Right cardiac atrium (tissue), 5 donors: ENCODE data around the gene ANKMY1. TPM values are rescaled to one million over a fixed set of nuclear protein-coding genes. Genes with fewer than 3 reads are reported as not detected.
A peak's percentile ranks its signal among the peaks of the same experiment; 100 is the strongest.

ENCODE experiments used
- ATAC-seq, 2 donors: fragments of 200-7000 bp; cut with Tn5 transposase; one replicate each; pipeline versions ENCODE4 v1.8.0 to v1.9.1; 2020; ENCODE audit warnings: moderate library complexity in 2 of 2, mild to moderate bottlenecking in 1 of 2
- DNase-seq, 3 donors: peaks; one replicate each; pipeline ENCODE4 v3.0.0-alpha.2; 2020
- H3K27ac ChIP-seq: one replicate; pipeline ENCODE4 v1.5.1; 2013; ENCODE audit warnings: mild to moderate bottlenecking, low read length, control low read depth, moderate library complexity
- H3K27me3 ChIP-seq: one replicate; pipeline ENCODE4 v1.6.1; 2013; ENCODE audit not compliant: control insufficient read depth, insufficient read depth
- H3K4me1 ChIP-seq: one replicate; pipeline ENCODE4 v1.6.1; 2013; ENCODE audit warnings: low read length; ENCODE audit not compliant: control insufficient read depth, insufficient read depth
- H3K4me3 ChIP-seq: one replicate; pipeline ENCODE4 v1.5.1; 2013; ENCODE audit warnings: low read length, control low read depth
- H3K9me3 ChIP-seq: one replicate; pipeline ENCODE4 v1.6.1; 2013; ENCODE audit warnings: low read length; ENCODE audit not compliant: control insufficient read depth
- WGBS: extraction: QIAGEN DNeasy Blood & Tissue Kit; methylation state at CpG from one replicate; pipeline ENCODE4 v1.1.7; 2013; 5-methylcytosine and 5-hydroxymethylcytosine counted together
- intact Hi-C, 4 donors: fragments of 100-400 bp; cut with DNase I; formaldehyde crosslinking; loops; one replicate each; pipeline versions ENCODE4 v1.11.0 to v1.14.0; 2022 to 2023
- polyA plus RNA-seq: library from polyadenylated mRNA; stranded (reverse); fragments of 200-250 nt; gene quantifications from one replicate; pipeline ENCODE4 v1.2.3, GENCODE V29; 2013
- total RNA-seq, 4 donors: library from RNA; stranded (reverse); fragmentation: NEBNext Ultra II Directional; extraction: Animal tissue kit (Norgen Biotek cat#: 25700); gene quantifications; one replicate each; pipeline ENCODE4 v1.2.1, GENCODE V29; 2021
- donor health status: healthy with polysubstance abuse.
- donor health status: DM: no; HTN: yes; CAD: no.
- donor health status: DM: no; HTN: no; CAD: no.
- donor health status: DM: no; HTN: yes; CAD: no; lungs with severe emphysema.
- donor health status: DM: yes; HTN: yes; CAD: no.

Gene ANKMY1
- total and polyA plus RNA-seq, 5 donors, result 3.5 to 8.0 (median 7.6) TPM

- H3K4me1 ChIP-seq, result no peaks in the 10 kb centered on the region
- 88% methylated on average over 2 of the region's 2 CpGs for WGBS
- H3K27me3 ChIP-seq, result no peaks in the 10 kb centered on the region
- no peak overlapping the region for H3K4me3 ChIP-seq
- intact Hi-C loops, result loop anchor here in 3 of 4 donors (2.0 to 10.0 kb wide), 4 partner anchors 63 to 205 kb away; no protein-coding TSS in a partner anchor
- H3K9me3 ChIP-seq, result no peaks in the 10 kb centered on the region
- H3K27ac ChIP-seq, result peak overlapping the region; percentile 20
- peak; percentile 10 to 44 (median 44) for DNase-seq
- no peak for ATAC-seq
Measured at GRCh38 chr2:240437551-240437860, 120.3 kb downstream of the ANKMY1 start.

GRCh38 chr2:240436683-240437550, 120.9 kb downstream of the ANKMY1 start:
- peak; percentile 36 to 79 (median 69) for DNase-seq
- H3K27me3 ChIP-seq, result no peaks in the 10 kb centered on the region
- intact Hi-C loops, result loop anchor here in 3 of 4 donors (2.0 to 10.0 kb wide), 4 partner anchors 62 to 204 kb away; no protein-coding TSS in a partner anchor
- no peak for ATAC-seq
- H3K4me3 ChIP-seq, result peak overlapping the region; percentile 76
- WGBS, result 22% methylated on average over 45 of the region's 45 CpGs
- H3K27ac ChIP-seq, result no peak overlapping the region
- no peaks in the 10 kb centered on the region for H3K4me1 ChIP-seq
- H3K9me3 ChIP-seq, result no peaks in the 10 kb centered on the region

- peak overlapping the region; percentile 76 for H3K4me3 ChIP-seq
- H3K27ac ChIP-seq, result peak overlapping the region; percentile 68
- H3K27me3 ChIP-seq, result no peaks in the 10 kb centered on the region
- no peaks in the 10 kb centered on the region for H3K9me3 ChIP-seq
- intact Hi-C loops, result loop anchor here in 3 of 4 donors (2.0 to 10.0 kb wide), 4 partner anchors 61 to 203 kb away; no protein-coding TSS in a partner anchor
- DNase-seq (peak; percentile 39 to 76 (median 59)), ATAC-seq (no peak)
- under 1% methylated on average over 88 of the region's 88 CpGs for WGBS
- H3K4me1 ChIP-seq, result no peaks in the 10 kb centered on the region
Measured at GRCh38 chr2:240435948-240436682, 121.7 kb downstream of the ANKMY1 start.

- H3K9me3 ChIP-seq, result no peaks in the 10 kb centered on the region
- intact Hi-C loops, result loop anchor here in 2 of 4 donors (5.0 to 10.0 kb wide), 3 partner anchors 61 to 141 kb away; no protein-coding TSS in a partner anchor
- WGBS, result under 1% methylated on average over 76 of the region's 77 CpGs
- no peaks in the 10 kb centered on the region for H3K27me3 ChIP-seq
- DNase-seq (peak; percentile 76 to 90 (median 90)), ATAC-seq (peak; percentile 53 to 79)
- peak within 1 kb of the TSS; percentile 68 for H3K27ac ChIP-seq
- no peaks in the 10 kb centered on the region for H3K4me1 ChIP-seq
- H3K4me3 ChIP-seq, result peak within 1 kb of the TSS; percentile 76
Measured at GRCh38 chr2:240435457-240435947, 122.3 kb downstream of the ANKMY1 start, which contains the start of gene GPC1. Gene GPC1 (plus strand): TSS chr2:240435663. CDS start chr2:240435919, 256 bp downstream.

- peak overlapping the region; percentile 51 for H3K27ac ChIP-seq
- H3K9me3 ChIP-seq, result no peaks in the 10 kb centered on the region
- ATAC-seq (peak; percentile 81 to 89), DNase-seq (peak; percentile 95 to 98 (median 98))
- no peaks in the 10 kb centered on the region for H3K4me1 ChIP-seq
- intact Hi-C loops, result loop anchor here in 2 of 4 donors (5.0 to 10.0 kb wide), 3 partner anchors 60 to 140 kb away; no protein-coding TSS in a partner anchor
- under 1% methylated on average over 71 of the region's 71 CpGs for WGBS
- H3K4me3 ChIP-seq, result peak overlapping the region; percentile 76
- H3K27me3 ChIP-seq, result no peaks in the 10 kb centered on the region
Measured at GRCh38 chr2:240434728-240435456, 122.9 kb downstream of the ANKMY1 start.

GRCh38 chr2:240433973-240434727, 123.6 kb downstream of the ANKMY1 start:
- intact Hi-C loops, result loop anchor here in 2 of 4 donors (10.0 kb wide), 2 partner anchors 59 to 139 kb away; no protein-coding TSS in a partner anchor

GRCh38 chr2:240432820-240433801, 124.7 kb downstream of the ANKMY1 start:
- DNase-seq, result peak; percentile 16 to 48 (median 40)
- ATAC-seq, result no peak
- 79% methylated on average over 34 of the region's 34 CpGs for WGBS
- Histone ChIP-seq H3K27me3 (no peaks in the 10 kb centered on the region), H3K27ac (no peak overlapping the region), H3K4me3 (no peak overlapping the region), H3K9me3 (no peaks in the 10 kb centered on the region), H3K4me1 (no peaks in the 10 kb centered on the region)
- intact Hi-C loops, result loop anchor here in 2 of 4 donors (10.0 kb wide), 2 partner anchors 58 to 138 kb away; no protein-coding TSS in a partner anchor

More at GRCh38 chr2:240433973-240434727, 123.6 kb downstream of the ANKMY1 start:
- Histone ChIP-seq H3K27ac (no peak overlapping the region), H3K27me3 (no peaks in the 10 kb centered on the region), H3K4me1 (no peaks in the 10 kb centered on the region), H3K9me3 (no peaks in the 10 kb centered on the region), H3K4me3 (peak overlapping the region; percentile 76)
- 80% methylated on average over 16 of the region's 16 CpGs for WGBS
- peak; percentile 54 to 67 (median 62) for DNase-seq
- peak in 1 of 2 donors; percentile 22 for ATAC-seq

GRCh38 chr2:240432430-240432819, 125.4 kb downstream of the ANKMY1 start:
- intact Hi-C loops, result loop anchor here in 2 of 4 donors (10.0 kb wide), 2 partner anchors 58 to 138 kb away; no protein-coding TSS in a partner anchor
- ATAC-seq (no peak), DNase-seq (peak in 2 of 3 donors; percentile 14 to 35)
- Histone ChIP-seq H3K4me1 (no peaks in the 10 kb centered on the region), H3K4me3 (no peak overlapping the region), H3K9me3 (no peaks in the 10 kb centered on the region), H3K27ac (no peak overlapping the region), H3K27me3 (no peaks in the 10 kb centered on the region)
- 86% methylated on average over 9 of the region's 9 CpGs for WGBS
